HG03575 (cell line): ENCODE measurements around the gene OR2T33.
"Not testable (repeated sequence)": the region's sequence is repeated elsewhere in the genome, so short reads cannot be mapped to it uniquely, and the experiment has no call there.

Source experiments
- ATAC-seq: cut with Tn5 transposase; IDR thresholded peaks from one replicate; pipeline ENCODE4 v1.9.1; 2021; ENCODE audit not compliant: unreplicated experiment, insufficient number of reproducible peaks, low FRiP score; ENCODE audit errors: extremely low read depth

The OR2T33 gene, protein sequence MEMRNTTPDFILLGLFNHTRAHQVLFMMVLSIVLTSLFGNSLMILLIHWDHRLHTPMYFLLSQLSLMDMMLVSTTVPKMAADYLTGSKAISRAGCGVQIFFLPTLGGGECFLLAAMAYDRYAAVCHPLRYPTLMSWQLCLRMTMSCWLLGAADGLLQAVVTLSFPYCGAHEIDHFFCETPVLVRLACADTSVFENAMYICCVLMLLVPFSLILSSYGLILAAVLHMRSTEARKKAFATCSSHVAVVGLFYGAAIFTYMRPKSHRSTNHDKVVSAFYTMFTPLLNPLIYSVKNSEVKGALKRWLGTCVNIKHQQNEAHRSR

DNA sequence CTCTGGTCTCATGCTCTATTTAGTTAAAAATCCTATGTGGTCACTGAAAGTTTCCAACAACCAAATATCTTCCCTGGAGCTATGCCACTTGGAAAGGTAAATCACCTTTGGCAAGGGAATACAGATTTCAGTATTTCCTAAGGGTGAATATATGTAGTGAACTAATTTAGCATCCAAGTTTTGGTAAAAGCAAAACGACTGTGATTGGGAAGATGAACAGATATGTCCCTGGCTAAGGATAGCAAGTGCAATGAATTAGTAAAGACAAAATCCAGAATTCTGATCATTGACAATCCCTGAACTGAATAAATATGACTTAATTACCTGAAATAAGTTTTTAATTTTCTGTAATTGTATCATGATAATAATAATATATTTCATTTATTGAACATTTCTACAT, at the start of gene OR2T33:
Gene OR2T33, minus strand, starts transcription at position 101 of the 400 bp plus-strand sequence. CDS start 4,162 bp downstream, outside the sequence.
- no peak for ATAC-seq

DNA sequence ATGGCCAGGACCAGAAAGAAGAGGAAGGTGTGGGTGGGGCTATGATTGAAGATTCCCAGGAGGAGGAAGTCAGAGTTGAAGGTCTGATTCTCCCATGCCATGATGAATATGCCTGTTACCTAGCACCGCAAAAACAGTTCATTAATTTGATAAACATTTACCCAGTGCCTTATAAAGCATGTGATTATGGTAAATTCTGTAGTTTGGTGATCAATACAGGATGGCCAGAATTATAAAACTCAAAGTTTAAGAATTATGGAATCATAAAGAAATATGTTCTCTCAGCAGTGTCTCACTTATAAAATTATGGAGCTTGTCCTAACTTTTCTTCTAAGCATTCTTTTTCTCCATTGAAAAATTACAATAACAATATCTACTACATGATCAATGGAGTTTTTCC, 46.7 kb upstream of the OR2T33 start, which contains the start of gene OR2M7:
Gene OR2M7, minus strand, starts transcription at position 101 of the 400 bp plus-strand sequence. Its CDS starts 0 bp downstream, at position 101.
- ATAC-seq: no peak

DNA sequence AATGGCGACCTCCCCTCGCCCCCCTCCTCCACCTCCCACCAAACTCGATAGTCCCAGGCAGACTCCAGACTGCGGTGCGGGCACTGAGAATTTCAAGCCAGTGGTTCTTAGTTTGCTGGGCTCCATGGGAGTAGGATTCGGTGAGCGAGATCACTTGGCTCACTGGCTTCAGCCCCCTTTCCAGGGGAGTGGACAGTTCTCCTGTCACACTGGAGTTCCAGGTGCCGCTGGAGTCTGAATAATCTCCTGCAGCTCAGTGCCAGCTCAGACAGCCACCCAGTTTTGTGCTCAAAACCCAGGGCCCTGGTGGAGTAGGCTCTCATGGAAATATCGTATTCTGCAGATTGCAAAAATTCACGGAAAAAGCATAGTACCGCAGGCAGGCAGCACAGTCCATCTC, 39.0 kb upstream of the OR2T33 start:
- ATAC-seq: no peak

DNA sequence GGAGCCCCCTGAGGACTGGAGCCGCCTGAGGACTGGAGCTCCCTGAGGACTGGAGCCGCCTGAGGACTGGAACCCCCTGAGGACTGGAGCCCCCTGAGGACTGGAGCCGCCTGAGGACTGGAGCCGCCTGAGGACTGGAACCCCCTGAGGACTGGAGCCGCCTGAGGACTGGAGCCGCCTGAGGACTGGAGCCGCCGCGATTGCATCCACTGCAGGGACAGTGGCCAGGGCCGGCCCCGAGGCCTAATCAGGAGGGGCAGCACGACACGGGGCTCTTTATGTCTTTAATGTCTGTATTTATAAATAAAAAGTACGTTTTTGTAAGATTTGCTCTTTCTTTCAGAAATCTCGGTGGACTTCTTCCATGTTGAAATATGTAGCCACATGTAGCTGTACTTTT, 29.0 kb upstream of the OR2T33 start:
- ATAC-seq: not testable (repeated sequence)

DNA sequence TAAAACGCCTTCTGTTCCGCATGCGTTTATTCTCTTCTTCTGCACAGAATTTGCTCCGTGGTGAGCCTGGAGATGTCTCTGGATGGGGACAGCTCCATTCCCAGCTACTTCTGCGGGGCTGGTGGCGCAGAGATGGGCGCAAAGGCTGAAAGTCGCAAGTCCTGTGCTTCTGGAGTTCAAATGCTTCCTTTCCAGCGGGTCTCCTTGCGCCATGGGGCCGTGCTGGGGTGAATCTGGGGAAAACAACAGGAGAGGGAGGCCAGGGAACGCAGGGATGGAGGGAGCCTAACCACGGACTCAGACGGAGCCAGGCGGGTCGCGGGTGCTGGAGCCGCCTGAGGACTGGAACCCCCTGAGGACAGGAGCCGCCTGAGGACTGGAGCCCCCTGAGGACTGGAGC, 28.3 kb upstream of the OR2T33 start:
- no peak for ATAC-seq

DNA sequence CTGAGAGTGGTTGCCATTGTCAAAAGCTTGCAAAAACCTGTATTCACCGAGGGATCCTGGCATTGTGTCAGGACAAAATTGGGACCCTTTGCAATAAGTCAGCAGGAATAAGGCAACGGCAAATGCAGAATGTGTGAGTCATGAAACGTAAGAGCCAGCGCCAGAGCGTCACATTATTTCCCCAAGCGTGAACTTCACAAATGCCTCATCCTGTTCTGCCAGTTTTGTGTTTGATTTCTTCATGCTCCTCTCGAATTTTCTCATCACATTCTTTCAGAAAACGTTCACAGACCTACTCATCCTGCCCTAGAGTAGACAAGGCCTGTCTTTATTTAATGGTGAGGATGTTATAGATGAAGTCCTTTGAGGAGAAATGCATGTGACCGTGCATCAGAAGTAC, 27.9 kb upstream of the OR2T33 start:
- ATAC-seq: not testable (repeated sequence)

DNA sequence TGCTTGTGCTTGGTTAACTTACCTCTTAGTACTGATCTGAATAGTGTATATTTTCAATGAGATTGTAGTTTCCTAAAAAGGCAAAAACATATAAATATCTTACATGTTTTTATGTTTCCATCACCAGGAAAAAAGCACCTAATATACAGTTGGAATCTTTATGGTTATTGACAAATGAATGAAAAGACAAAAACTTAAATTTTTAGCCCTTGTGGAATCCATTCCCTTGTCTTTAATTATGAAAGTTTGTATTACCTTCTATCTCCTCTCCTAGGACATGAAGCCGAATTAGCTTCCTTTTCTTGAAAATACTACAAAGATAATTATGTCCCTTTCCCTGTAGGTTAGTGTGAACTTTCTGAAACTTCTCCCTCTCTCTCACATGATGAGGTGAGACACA, 25.5 kb upstream of the OR2T33 start, which contains the start of gene OR2T12:
Gene OR2T12, minus strand, starts transcription at position 101 of the 400 bp plus-strand sequence. CDS start 7,846 bp downstream, outside the sequence.
- ATAC-seq: no peak

DNA sequence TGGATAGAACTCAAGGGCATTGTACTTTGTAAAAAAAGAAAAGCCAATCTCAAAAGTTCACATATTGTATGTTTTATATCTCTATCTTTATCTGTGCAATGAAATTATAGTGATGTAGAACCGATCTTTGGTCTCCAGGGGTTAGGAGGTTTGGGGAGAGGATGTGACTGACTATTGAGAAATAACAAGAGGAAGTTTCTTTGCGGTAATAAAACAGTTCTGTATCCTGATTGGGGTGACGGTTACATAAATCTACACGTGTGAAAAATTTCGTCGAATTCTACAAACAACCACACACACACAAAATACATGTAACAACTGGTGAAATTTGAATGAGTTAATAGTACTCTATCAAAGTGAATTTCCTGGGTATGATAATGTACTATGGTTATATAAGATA, 10.6 kb upstream of the OR2T33 start:
- ATAC-seq: no peak

DNA sequence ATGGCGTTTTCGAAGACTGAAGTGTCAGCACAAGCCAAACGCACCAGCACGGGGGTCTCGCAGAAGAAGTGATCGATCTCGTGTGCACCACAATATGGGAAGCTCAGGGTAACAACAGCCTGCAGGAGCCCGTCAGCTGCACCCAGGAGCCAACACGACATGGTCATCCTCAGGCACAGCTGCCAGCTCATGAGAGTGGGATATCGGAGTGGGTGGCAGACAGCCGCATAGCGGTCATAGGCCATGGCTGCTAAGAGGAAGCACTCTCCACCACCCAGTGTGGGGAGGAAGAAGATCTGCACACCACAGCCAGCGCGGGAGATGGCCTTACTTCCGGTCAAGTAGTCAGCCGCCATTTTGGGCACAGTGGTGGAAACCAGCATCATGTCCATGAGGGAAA, 4.6 kb downstream of the OR2T33 start:
- ATAC-seq: not testable (repeated sequence)

DNA sequence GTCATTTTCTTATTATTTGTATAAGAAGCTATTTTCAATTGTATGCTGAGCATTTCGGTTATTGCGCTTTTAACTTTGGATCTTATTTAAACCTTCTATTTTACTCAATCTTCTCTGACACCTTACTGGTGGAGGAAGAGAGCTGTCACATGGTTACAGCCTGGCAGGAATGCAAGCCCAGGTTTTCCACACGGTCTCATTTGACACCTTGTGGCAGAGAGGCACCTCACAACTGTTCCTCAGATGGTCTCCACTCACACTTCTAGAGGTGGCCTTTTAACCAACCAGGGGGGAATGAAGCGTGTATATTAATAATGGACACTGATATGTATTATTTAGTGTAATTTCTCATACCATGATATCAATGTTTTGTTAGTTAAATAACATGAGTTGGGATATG, 9.6 kb downstream of the OR2T33 start:
- no peak for ATAC-seq

DNA sequence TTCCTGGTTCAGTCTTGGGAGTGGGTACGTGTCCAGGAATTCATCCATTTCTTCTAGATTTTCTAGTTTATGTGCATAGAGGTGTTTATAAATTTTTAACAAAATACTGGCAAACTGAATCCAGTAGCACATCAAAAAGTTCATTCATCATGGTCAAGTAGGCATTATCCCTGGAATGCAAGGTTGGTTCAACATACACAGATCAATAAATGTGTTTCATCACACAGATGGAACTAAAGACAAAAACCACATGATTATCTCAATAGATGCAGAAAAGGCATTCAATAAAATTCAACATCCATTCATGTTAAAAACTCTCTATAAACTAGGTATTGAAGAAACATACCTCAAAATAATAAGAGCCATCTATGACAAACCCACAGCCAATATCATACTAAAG, 18.5 kb downstream of the OR2T33 start:
- ATAC-seq: not testable (repeated sequence)

DNA sequence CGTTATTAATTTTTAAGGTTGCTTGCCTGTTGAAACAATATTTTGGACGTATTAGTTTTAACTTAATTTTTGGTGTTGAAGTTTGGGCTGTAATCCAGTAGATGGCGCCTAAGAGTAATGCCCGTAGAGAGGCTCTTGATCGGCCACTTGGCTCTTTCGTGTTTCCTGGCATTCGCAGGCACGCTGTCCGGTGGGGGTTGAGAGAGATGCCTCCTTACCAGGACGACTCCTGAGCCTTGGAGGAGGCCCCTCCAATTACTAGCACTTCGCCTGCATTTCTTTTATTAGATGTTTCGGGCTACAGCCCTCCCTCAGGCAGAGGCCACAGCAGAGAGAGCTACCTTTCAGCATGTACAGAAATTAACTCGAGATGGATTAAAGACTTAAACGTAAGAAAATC, 34.6 kb downstream of the OR2T33 start:
- no peak for ATAC-seq

DNA sequence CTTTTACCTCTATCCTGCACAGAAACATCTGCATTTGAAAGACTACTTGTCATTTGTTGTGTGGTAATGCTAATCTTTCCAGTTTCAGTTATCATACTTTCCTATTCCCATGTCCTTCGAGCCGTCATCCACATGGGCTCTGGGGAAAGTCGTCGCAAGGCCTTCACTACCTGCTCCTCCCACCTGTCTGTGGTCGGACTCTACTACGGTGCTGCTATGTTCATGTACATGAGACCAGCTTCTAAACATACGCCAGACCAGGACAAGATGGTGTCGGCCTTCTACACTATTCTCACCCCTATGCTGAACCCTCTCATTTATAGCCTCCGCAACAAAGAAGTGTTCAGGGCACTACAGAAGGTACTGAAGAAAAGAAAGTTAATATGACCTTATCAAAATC, 38.3 kb downstream of the OR2T33 start:
- ATAC-seq: no peak

DNA sequence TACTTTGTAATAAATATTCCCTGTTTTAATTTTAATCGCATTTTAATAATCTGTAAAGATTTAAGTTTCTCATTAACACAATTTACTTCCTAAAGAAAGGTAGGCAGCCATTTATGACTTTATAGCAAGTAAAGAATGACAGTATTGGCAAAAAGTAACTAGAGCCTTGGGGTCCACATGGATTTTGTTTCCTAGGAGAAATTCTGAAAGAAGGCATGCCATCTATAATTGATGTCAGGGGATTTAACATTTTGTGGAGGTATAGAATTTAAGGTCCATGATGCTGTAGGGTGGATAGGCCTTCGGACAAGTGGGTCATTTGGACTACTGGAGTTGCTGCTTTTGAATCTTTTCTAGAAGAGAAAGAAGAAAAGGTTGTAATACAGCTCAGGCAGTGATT, 46.7 kb downstream of the OR2T33 start, which contains the start of gene OR2M4:
Gene OR2M4, plus strand, starts transcription at position 301 of the 400 bp plus-strand sequence. CDS start 7,512 bp downstream, outside the sequence.
- no peak for ATAC-seq

DNA sequence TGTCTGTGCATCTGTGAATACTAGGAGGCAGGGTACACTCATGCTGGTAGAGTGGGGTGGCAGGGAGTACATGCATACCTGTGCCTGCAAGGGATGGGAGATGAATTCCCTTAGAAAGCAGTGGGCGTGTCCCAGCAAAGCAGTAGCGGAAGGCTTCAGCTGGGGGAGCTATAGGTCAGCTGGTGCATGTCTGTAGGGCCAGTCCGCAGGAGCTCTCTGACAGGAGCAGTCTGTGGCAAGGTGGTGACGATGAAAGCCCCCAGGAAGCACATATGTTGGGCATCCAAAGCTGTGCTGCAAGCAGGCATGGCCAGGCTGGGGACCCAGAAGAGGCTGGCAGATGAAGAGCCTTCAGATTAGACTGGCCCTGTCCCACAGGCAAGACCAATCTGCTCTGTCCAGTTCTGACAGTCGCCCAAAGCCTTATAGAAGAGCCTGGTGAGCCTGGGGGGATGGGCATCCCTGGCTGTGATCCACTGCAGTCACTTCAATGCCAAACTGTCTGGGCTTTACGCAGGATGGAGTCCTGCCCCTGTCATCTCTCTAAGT, 48.3 kb downstream of the OR2T33 start:
- no peak for ATAC-seq

DNA sequence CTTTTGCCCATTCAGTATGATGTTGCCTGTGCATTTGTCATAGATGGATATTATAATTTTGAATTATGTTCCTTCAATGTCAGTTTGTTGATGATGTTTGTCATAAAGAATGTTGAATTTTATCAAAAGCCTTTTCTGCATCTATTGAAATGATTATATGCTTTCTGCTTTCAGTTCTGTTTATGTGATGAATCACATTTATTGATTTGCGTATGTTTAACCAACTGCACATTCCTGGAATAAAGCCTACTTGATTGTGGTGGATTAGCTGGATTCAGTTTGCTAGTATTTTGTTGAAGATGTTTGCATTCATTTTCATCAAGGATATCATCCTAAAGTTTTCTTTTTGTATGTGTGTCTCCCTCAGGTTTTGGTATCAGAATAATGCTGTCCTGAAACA, 52.2 kb downstream of the OR2T33 start:
- ATAC-seq: no peak
